NT2/D1 (cell line): ENCODE results near the gene GTPBP6.

Source experiments
- SUZ12 ChIP-seq: IDR thresholded peaks from 2 replicates; pipeline ENCODE4 v1.6.1; 2011; ENCODE audit not compliant: insufficient read length, insufficient read depth; ENCODE audit errors: extremely low read depth
- YY1 ChIP-seq: IDR thresholded peaks from 2 replicates; pipeline ENCODE4 v1.6.1; 2011; ENCODE audit not compliant: insufficient read length, insufficient read depth
- ZNF274 ChIP-seq: IDR thresholded peaks from 2 replicates; pipeline ENCODE4 v1.6.1; 2011; ENCODE audit warnings: mild to moderate bottlenecking, low read depth, low read length

- TF ChIP-seq ZNF274 (no peak), SUZ12 (no peak), YY1 (no peak)
Measured at GRCh38 chrX:316351-317325, 2.0 kb downstream of the GTPBP6 start.
